Measurements from ENCODE around the gene TACC3. TPM values are rescaled to one million over a fixed set of nuclear protein-coding genes. Genes with fewer than 3 reads are reported as not detected.

Gene TACC3
- total RNA-seq, 1 experiment from 2014 or later: 106 TPM

GRCh38 chr4:1728061-1728980 lies 7.0 kb downstream of the TACC3 start:
- Histone ChIP-seq H3K27me3 (ENCODE audit: control insufficient read depth, insufficient read depth, low read length) (no peaks in the 10 kb centered on the region), H3K4me3 (ENCODE audit: low read depth in 2 of 2, low read length in 2 of 2) (no peak overlapping the region), H3K36me3 (ENCODE audit: control insufficient read depth, insufficient read depth, low read length) (peaks cover 5% of the 10 kb centered on the region; the same call in 1 of the 2 replicates), H3K9me3 (ENCODE audit: control insufficient read depth, insufficient read depth, low read depth, low read length) (no peaks in the 10 kb centered on the region), H3K4me1 (ENCODE audit: control insufficient read depth, insufficient read depth, low read length) (peaks cover 27% of the 10 kb centered on the region), H3K27ac (ENCODE audit: low read length) (peak overlapping the region; percentile 77)
- in situ Hi-C loops (cut with HindIII; ENCODE audit: low pct_unique_long_range_greater_than_20kb, low sequenced_read_pairs) (no loop called here), intact Hi-C loops (cut with micrococcal nuclease; ENCODE audit: unreplicated experiment) (no loop called here)
- TSS peak; percentile 19 for BruUV-seq (replicated peaks)
- no peak for ATAC-seq
- TF ChIP-seq SIN3A (IDR thresholded peaks at IDR 0.05; ENCODE audit: borderline replicate concordance, insufficient read depth, low read depth, low read length): no peak
- no peak for TF ChIP-seq POLR2AphosphoS5 (IDR thresholded peaks at IDR 0.05; ENCODE audit: low read depth, low read length)
- no peak for TF ChIP-seq TCF7L2 (IDR thresholded peaks at IDR 0.05; ENCODE audit: low read depth, low read length)
- TF ChIP-seq CTCF (IDR thresholded peaks at IDR 0.05): no peak
- TF ChIP-seq, protein P1, sequence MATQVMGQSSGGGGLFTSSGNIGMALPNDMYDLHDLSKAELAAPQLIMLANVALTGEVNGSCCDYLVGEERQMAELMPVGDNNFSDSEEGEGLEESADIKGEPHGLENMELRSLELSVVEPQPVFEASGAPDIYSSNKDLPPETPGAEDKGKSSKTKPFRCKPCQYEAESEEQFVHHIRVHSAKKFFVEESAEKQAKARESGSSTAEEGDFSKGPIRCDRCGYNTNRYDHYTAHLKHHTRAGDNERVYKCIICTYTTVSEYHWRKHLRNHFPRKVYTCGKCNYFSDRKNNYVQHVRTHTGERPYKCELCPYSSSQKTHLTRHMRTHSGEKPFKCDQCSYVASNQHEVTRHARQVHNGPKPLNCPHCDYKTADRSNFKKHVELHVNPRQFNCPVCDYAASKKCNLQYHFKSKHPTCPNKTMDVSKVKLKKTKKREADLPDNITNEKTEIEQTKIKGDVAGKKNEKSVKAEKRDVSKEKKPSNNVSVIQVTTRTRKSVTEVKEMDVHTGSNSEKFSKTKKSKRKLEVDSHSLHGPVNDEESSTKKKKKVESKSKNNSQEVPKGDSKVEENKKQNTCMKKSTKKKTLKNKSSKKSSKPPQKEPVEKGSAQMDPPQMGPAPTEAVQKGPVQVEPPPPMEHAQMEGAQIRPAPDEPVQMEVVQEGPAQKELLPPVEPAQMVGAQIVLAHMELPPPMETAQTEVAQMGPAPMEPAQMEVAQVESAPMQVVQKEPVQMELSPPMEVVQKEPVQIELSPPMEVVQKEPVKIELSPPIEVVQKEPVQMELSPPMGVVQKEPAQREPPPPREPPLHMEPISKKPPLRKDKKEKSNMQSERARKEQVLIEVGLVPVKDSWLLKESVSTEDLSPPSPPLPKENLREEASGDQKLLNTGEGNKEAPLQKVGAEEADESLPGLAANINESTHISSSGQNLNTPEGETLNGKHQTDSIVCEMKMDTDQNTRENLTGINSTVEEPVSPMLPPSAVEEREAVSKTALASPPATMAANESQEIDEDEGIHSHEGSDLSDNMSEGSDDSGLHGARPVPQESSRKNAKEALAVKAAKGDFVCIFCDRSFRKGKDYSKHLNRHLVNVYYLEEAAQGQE (IDR thresholded peaks at IDR 0.05; ENCODE audit: insufficient read depth in 1 of 2, low read depth in 2 of 2, low read length in 1 of 2): no peak
- ChIA-PET CTCF (no interaction called here), POLR2A (no interaction called here)
- DNase-seq (ENCODE audit: low read depth, low spot score): no peak

- BruUV-seq (replicated peaks): no TSS peak
- POLR2A ChIA-PET: interaction anchor here (0.6 kb wide), 1 partner anchor 74 kb away, joined by 6 read pairs; no protein-coding TSS in a partner anchor
- DNase-seq (ENCODE audit: low read depth, low spot score): no peak
- ATAC-seq: no peak
- peaks cover 6% of the 10 kb centered on the region; the same call in 1 of the 2 replicates for H3K36me3 ChIP-seq (ENCODE audit: control insufficient read depth, insufficient read depth, low read length)
- TF ChIP-seq POLR2AphosphoS5 (IDR thresholded peaks at IDR 0.05; ENCODE audit: low read depth, low read length): no peak
- TF ChIP-seq, protein P1 (IDR thresholded peaks at IDR 0.05; ENCODE audit: insufficient read depth in 1 of 2, low read depth in 2 of 2, low read length in 1 of 2): no peak
- TF ChIP-seq SIN3A (IDR thresholded peaks at IDR 0.05; ENCODE audit: borderline replicate concordance, insufficient read depth, low read depth, low read length): no peak
- no peak for TF ChIP-seq CTCF (IDR thresholded peaks at IDR 0.05)
- TF ChIP-seq TCF7L2 (IDR thresholded peaks at IDR 0.05; ENCODE audit: low read depth, low read length): no peak
- in situ Hi-C loops (cut with HindIII; ENCODE audit: low pct_unique_long_range_greater_than_20kb, low sequenced_read_pairs): no loop called here
- CTCF ChIA-PET: interaction anchor here (0.6 to 1.3 kb wide), 2 partner anchors 16 to 37 kb away, joined by 4 to 13 read pairs; no protein-coding TSS in a partner anchor
- H3K4me1 ChIP-seq (ENCODE audit: control insufficient read depth, insufficient read depth, low read length): peaks cover 19% of the 10 kb centered on the region
- intact Hi-C loops (cut with micrococcal nuclease; ENCODE audit: unreplicated experiment): no loop called here
- H3K27me3 ChIP-seq (ENCODE audit: control insufficient read depth, insufficient read depth, low read length): no peaks in the 10 kb centered on the region
- no peak overlapping the region for H3K4me3 ChIP-seq (ENCODE audit: low read depth in 2 of 2, low read length in 2 of 2)
- H3K27ac ChIP-seq (ENCODE audit: low read length): no peak overlapping the region
- no peaks in the 10 kb centered on the region for H3K9me3 ChIP-seq (ENCODE audit: control insufficient read depth, insufficient read depth, low read depth, low read length)
Observed at GRCh38 chr4:1730532-1731135, 9.3 kb downstream of the TACC3 start.

Measured in Panc1 (cell line).